Neural cell (in vitro differentiated cells): ENCODE results near the gene CAPN5. TPM values are rescaled to one million over a fixed set of nuclear protein-coding genes. Genes with fewer than 3 reads are reported as not detected.

Source experiments
- H2AFZ ChIP-seq: fragments of 200-600, 300-800 bp; sonication (generic), shearing (Covaris generic); 2 replicates; pipeline ENCODE4 v1.6.0; 2014; ENCODE audit warnings: low read depth, mild to moderate bottlenecking, antibody characterized with exemption, low read length, moderate library complexity
- H3F3A ChIP-seq: fragments of 200-600 bp; shearing (Covaris generic); 2 replicates; pipeline ENCODE4 v1.6.1; 2016; ENCODE audit warnings: mild to moderate bottlenecking, moderate library complexity, mixed read lengths, antibody characterized with exemption, low read length; ENCODE audit not compliant: insufficient read depth, poor library complexity, severe bottlenecking
- H3K27ac ChIP-seq: fragments of 200-600, 300-800 bp; sonication (generic), shearing (Covaris generic); 2 replicates; pipeline ENCODE4 v1.5.1; 2014; ENCODE audit warnings: mild to moderate bottlenecking, low read length, moderate library complexity
- H3K27me3 ChIP-seq: fragments of 300-800, 200-600 bp; sonication (generic), shearing (Covaris generic); 2 replicates; pipeline ENCODE4 v1.6.0; 2014; ENCODE audit warnings: mild to moderate bottlenecking, low read depth, low read length, moderate library complexity; ENCODE audit not compliant: insufficient read depth
- H3K36me3 ChIP-seq: fragments of 300-800, 200-600 bp; sonication (generic), shearing (Covaris generic); 2 replicates; pipeline ENCODE4 v1.5.1; 2014; ENCODE audit warnings: mild to moderate bottlenecking, antibody characterized with exemption, low read length, moderate library complexity; ENCODE audit not compliant: insufficient read depth
- H3K4me2 ChIP-seq: fragments of 300-800, 200-600 bp; sonication (generic), shearing (Covaris generic); 2 replicates; pipeline ENCODE4 v1.6.0; 2014; ENCODE audit warnings: mild to moderate bottlenecking, low read length
- H3K4me3 ChIP-seq: fragments of 300-800, 200-600 bp; sonication (generic), shearing (Covaris generic); 2 replicates; pipeline ENCODE4 v1.5.1; 2014; ENCODE audit warnings: mild to moderate bottlenecking, low read length, moderate library complexity
- H3K79me2 ChIP-seq: fragments of 200-600 bp; shearing (Covaris generic); replicated peaks from 2 replicates; pipeline ENCODE4 v1.6.0; 2014; ENCODE audit warnings: mild to moderate bottlenecking, low read length, moderate library complexity; ENCODE audit not compliant: insufficient read depth
- H3K9ac ChIP-seq: fragments of 300-800, 200-600 bp; sonication (generic), shearing (Covaris generic); 2 replicates; pipeline ENCODE4 v1.6.1; 2016; ENCODE audit warnings: mild to moderate bottlenecking, low read length, mixed read lengths
- H3K9me2 ChIP-seq: fragments of 200-600 bp; shearing (Covaris generic); 2 replicates; pipeline ENCODE4 v1.6.1; 2016; ENCODE audit warnings: mild to moderate bottlenecking, low read length, mixed read lengths; ENCODE audit not compliant: insufficient read depth
- H3K9me3 ChIP-seq: fragments of 200-600, 300-800 bp; sonication (generic), shearing (Covaris generic); 2 replicates; pipeline ENCODE4 v1.6.1; 2016; ENCODE audit warnings: mild to moderate bottlenecking, mixed run types, low read length, moderate library complexity, mixed read lengths
- H4K20me1 ChIP-seq: fragments of 200-600 bp; shearing (Covaris generic); 2 replicates; pipeline ENCODE4 v1.6.1; 2016; ENCODE audit warnings: mild to moderate bottlenecking, mixed run types; ENCODE audit not compliant: insufficient read depth
- CTCF ChIP-seq: fragments of 450-650 bp; IDR thresholded peaks from 2 replicates; pipeline ENCODE4 v1.5.1; 2014; ENCODE audit warnings: antibody characterized with exemption, mild to moderate bottlenecking, moderate library complexity; ENCODE audit not compliant: poor library complexity, severe bottlenecking
- EP300 ChIP-seq: fragments of 450-650 bp; conservative IDR thresholded peaks from 2 replicates; pipeline ENCODE4 v1.6.1; 2014; ENCODE audit warnings: antibody characterized with exemption, mild to moderate bottlenecking, moderate library complexity; ENCODE audit not compliant: poor library complexity, severe bottlenecking
- EZH2 ChIP-seq: fragments of 200-600, 300-800 bp; shearing (Covaris generic), sonication (generic); IDR thresholded peaks from 2 replicates; pipeline ENCODE4 v1.6.1; 2014; ENCODE audit warnings: antibody characterized with exemption, low read length, borderline replicate concordance, mild to moderate bottlenecking; ENCODE audit not compliant: insufficient read depth, poor library complexity, severe bottlenecking
- MXI1 ChIP-seq: fragments of 450-650 bp; conservative IDR thresholded peaks from 2 replicates; pipeline ENCODE4 v1.6.1; 2014; ENCODE audit warnings: antibody characterized with exemption, mild to moderate bottlenecking; ENCODE audit not compliant: poor library complexity, severe bottlenecking
- POLR2AphosphoS5 ChIP-seq: IDR thresholded peaks from 2 replicates; pipeline ENCODE4 v1.6.1; 2012
- RAD21 ChIP-seq: fragments of 450-650 bp; conservative IDR thresholded peaks from 2 replicates; pipeline ENCODE4 v1.6.1; 2014; ENCODE audit warnings: antibody characterized with exemption, mild to moderate bottlenecking, moderate library complexity
- REST ChIP-seq: IDR thresholded peaks from 2 replicates; pipeline ENCODE4 v1.6.1; 2012; ENCODE audit warnings: borderline replicate concordance
- SMC3 ChIP-seq: fragments of 450-650 bp; conservative IDR thresholded peaks from 2 replicates; pipeline ENCODE4 v1.6.1; 2014; ENCODE audit warnings: antibody characterized with exemption, mild to moderate bottlenecking, moderate library complexity; ENCODE audit not compliant: poor library complexity
- TAF1 ChIP-seq: IDR thresholded peaks from 2 replicates; pipeline ENCODE4 v1.6.1; 2012; ENCODE audit warnings: low read depth
- polyA plus RNA-seq: library from polyadenylated mRNA; depleted of rRNA; stranded (reverse); fragments of >200 nt; gene quantifications from 2 replicates; pipeline ENCODE4 v1.2.3, GENCODE V29; 2014

The CAPN5 gene
- polyA plus RNA-seq, 1 donor from 2014 or later, result 20.5 TPM

GRCh38 chr11:77039491-77040400, 27.0 kb upstream of the CAPN5 start:
- TF ChIP-seq MXI1 (no peak), EZH2 (no peak), CTCF (no peak), TAF1 (no peak), REST (no peak), POLR2AphosphoS5 (no peak), SMC3 (no peak), EP300 (no peak), RAD21 (no peak)
- no peak overlapping the region for H3K9ac ChIP-seq
- no peaks in the 10 kb centered on the region for H4K20me1 ChIP-seq
- no peaks in the 10 kb centered on the region for H3K9me3 ChIP-seq
- H3K27ac ChIP-seq, result no peak overlapping the region
- H2AFZ ChIP-seq, result no peak overlapping the region
- H3K4me2 ChIP-seq, result no peak overlapping the region
- H3K36me3 ChIP-seq, result no peaks in the 10 kb centered on the region
- peaks cover 18% of the 10 kb centered on the region for H3K27me3 ChIP-seq
- peak overlapping the region; percentile 58 for H3K4me3 ChIP-seq
- no peaks in the 10 kb centered on the region for H3K79me2 ChIP-seq
- no peaks in the 10 kb centered on the region for H3K9me2 ChIP-seq
- no peaks in the 10 kb centered on the region for H3F3A ChIP-seq

GRCh38 chr11:77040401-77040777, 26.4 kb upstream of the CAPN5 start:
- Histone ChIP-seq H3K9me3 (no peaks in the 10 kb centered on the region), H3K27ac (no peak overlapping the region), H3K9me2 (no peaks in the 10 kb centered on the region), H3K4me3 (no peak overlapping the region), H3K4me2 (no peak overlapping the region), H3K36me3 (no peaks in the 10 kb centered on the region), H3K27me3 (peaks cover 22% of the 10 kb centered on the region), H3F3A (no peaks in the 10 kb centered on the region), H4K20me1 (no peaks in the 10 kb centered on the region), H2AFZ (no peak overlapping the region), H3K79me2 (no peaks in the 10 kb centered on the region), H3K9ac (no peak overlapping the region)
- TF ChIP-seq RAD21 (no peak), POLR2AphosphoS5 (no peak), REST (no peak), MXI1 (no peak), EZH2 (no peak), TAF1 (no peak), EP300 (no peak), SMC3 (no peak), CTCF (no peak)
